GM12878 (cell line): ENCODE results near the gene RSPO3. TPM values are rescaled to one million over a fixed set of nuclear protein-coding genes. Genes with fewer than 3 reads are reported as not detected.

Source experiments
- ATAC-seq: fragments of 200-7000 bp; cut with Tn5 transposase; 3 replicates; pipeline ENCODE4 v1.9.1; 2020; ENCODE audit warnings: mild to moderate bottlenecking, moderate library complexity
- BruUV-seq: library from RNA; stranded (reverse); fragments of 400-500 nt; replicated peaks from 2 replicates; lab custom pipeline; 2021; lab: Mats Ljungman, UMichigan
- CTCF ChIA-PET: fragments of 300-600 bp; sonication (Branson Sonifier 250); formaldehyde crosslinking; extraction: SDS; loops from one replicate; lab custom pipeline; 2021; ENCODE audit warnings: inconsistent platforms; lab: Yijun Ruan, JAX
- POLR2A ChIA-PET: fragments of 350-600 bp; formaldehyde crosslinking; extraction: SDS; loops from one replicate; lab custom pipeline; 2021; ENCODE audit warnings: inconsistent platforms; lab: Charles Lee
- RAD21 ChIA-PET: fragments of 300-600 bp; sonication (Branson Sonifier 250); formaldehyde crosslinking; loops from one replicate; lab custom pipeline; 2023; ENCODE audit warnings: antibody characterized with exemption; ENCODE audit not compliant: unreplicated experiment; lab: Charles Lee
- SMC1A ChIA-PET: fragments of 300-600 bp; sonication (Branson Sonifier 250); formaldehyde crosslinking; loops from one replicate; lab custom pipeline; 2023; ENCODE audit not compliant: unreplicated experiment, uncharacterized antibody; lab: Charles Lee
- DNase-seq: peaks from one replicate; pipeline ENCODE4 v3.0.0-alpha.2; 2011; ENCODE audit warnings: low read depth, low spot score
- FAIRE-seq: peaks from 3 replicates; lab custom pipeline; 2011; peaks lifted over from hg19 to GRCh38; lab: Jason Lieb, UNC
- H2AFZ ChIP-seq: 2 replicates; pipeline ENCODE4 v1.6.0; 2011; ENCODE audit warnings: low read depth, low read length, control low read depth; ENCODE audit not compliant: control insufficient read depth
- H3K27ac ChIP-seq: 2 replicates; pipeline ENCODE4 v1.5.1; 2011; ENCODE audit warnings: control low read depth; ENCODE audit not compliant: control insufficient read depth, insufficient read depth
- H3K27me3 ChIP-seq, 2 experiments: replicated peaks in 1 of 2; 2 replicates each; pipeline versions ENCODE4 v1.6.0 to v1.6.1; 2011; ENCODE audit warnings: low read length in 1 of 2; ENCODE audit not compliant: control insufficient read depth in 2 of 2, insufficient read depth in 2 of 2
- H3K36me3 ChIP-seq, 2 experiments: 2 replicates each; pipeline ENCODE4 v1.5.1; 2011; ENCODE audit warnings: low read length in 1 of 2; ENCODE audit not compliant: control insufficient read depth in 2 of 2, insufficient read depth in 2 of 2
- H3K4me1 ChIP-seq: 2 replicates; pipeline ENCODE4 v1.6.1; 2011; ENCODE audit warnings: mild to moderate bottlenecking, low read length, moderate library complexity, mixed read lengths; ENCODE audit not compliant: control insufficient read depth, insufficient read depth
- H3K4me2 ChIP-seq: 2 replicates; pipeline ENCODE4 v1.6.0; 2011; ENCODE audit warnings: control low read depth; ENCODE audit not compliant: control insufficient read depth, insufficient read depth
- H3K4me3 ChIP-seq: fragments of 200-600 bp; sonication (generic); 2 replicates; pipeline ENCODE4 v1.5.1; 2016
- H3K79me2 ChIP-seq: 2 replicates; pipeline ENCODE4 v1.6.0; 2011; ENCODE audit warnings: low read length; ENCODE audit not compliant: control insufficient read depth, insufficient read depth
- H3K9ac ChIP-seq: 2 replicates; pipeline ENCODE4 v1.8.0; 2011; ENCODE audit warnings: low read length, control low read depth, mixed read lengths; ENCODE audit not compliant: control insufficient read depth, insufficient read depth
- H3K9me3 ChIP-seq: replicated peaks from 3 replicates; pipeline ENCODE4 v1.5.1; 2011; ENCODE audit warnings: mild to moderate bottlenecking, low read length; ENCODE audit not compliant: control insufficient read depth, insufficient read depth
- H4K20me1 ChIP-seq: 2 replicates; pipeline ENCODE4 v1.6.0; 2011; ENCODE audit not compliant: control insufficient read depth, insufficient read depth
- ESRRA ChIP-seq: IDR thresholded peaks from 2 replicates; pipeline ENCODE4 v1.6.1; 2012; ENCODE audit warnings: mild to moderate bottlenecking, low read length, improper control_type of control experiment
- NBN ChIP-seq: fragments of 450-650 bp; IDR thresholded peaks from 2 replicates; pipeline ENCODE4 v1.6.1; 2016
- POLR2AphosphoS2 ChIP-seq: IDR thresholded peaks from 2 replicates; pipeline ENCODE4 v1.6.1; 2011; ENCODE audit warnings: low read depth, mild to moderate bottlenecking, low read length, improper control_type of control experiment, moderate library complexity
- RUNX3 ChIP-seq: IDR thresholded peaks from 2 replicates; pipeline ENCODE4 v1.6.1; 2012; ENCODE audit warnings: low read length, inconsistent platforms
- SP1 ChIP-seq: IDR thresholded peaks from one replicate; pipeline ENCODE4 v1.6.1; 2011; ENCODE audit warnings: low read depth, low read length
- SRF ChIP-seq, 2 experiments: IDR thresholded peaks; 2 replicates each; pipeline ENCODE4 v1.6.1; 2011; ENCODE audit warnings: low read depth in 2 of 2, low read length in 2 of 2, mild to moderate bottlenecking in 1 of 2, moderate library complexity in 1 of 2
- TCF12 ChIP-seq: IDR thresholded peaks from 2 replicates; pipeline ENCODE4 v1.6.1; 2011; ENCODE audit warnings: low read depth, mild to moderate bottlenecking, low read length
- TCF7 ChIP-seq: IDR thresholded peaks from 2 replicates; pipeline ENCODE4 v1.6.1; 2014; ENCODE audit warnings: antibody characterized with exemption, borderline replicate concordance
- ZBTB40 ChIP-seq: fragments of 450-650 bp; IDR thresholded peaks from 2 replicates; pipeline ENCODE4 v1.6.1; 2016; ENCODE audit warnings: mild to moderate bottlenecking, moderate library complexity, borderline replicate concordance
- WGBS: methylation state at CpG from one replicate; pipeline ENCODE4 v1.1.6; 2016; ENCODE audit warnings: low lambda C conversion rate; ENCODE audit not compliant: insufficient replicate concordance, insufficient coverage; ENCODE audit errors: missing lambda C conversion rate; 5-methylcytosine and 5-hydroxymethylcytosine counted together
- in situ Hi-C: fragments of 300-500 bp; cut with MboI; formaldehyde crosslinking; loops from 9 replicates; pipeline ENCODE4 v1.14.3; 2018; ENCODE audit warnings: mixed read lengths
- intact Hi-C: fragments of 100-400 bp; cut with micrococcal nuclease; formaldehyde crosslinking; loops from one replicate; pipeline ENCODE4 v1.14.2; 2022; ENCODE audit not compliant: unreplicated experiment
- polyA plus RNA-seq, 11 experiments: library from polyadenylated mRNA; depleted of rRNA in 4 of 11; unstranded in 6 of 11; stranded (reverse) in 5 of 11; fragments of >200 nt; fragmentation: Nextera tagmentation in 4 of 11; fragmentation: Illumina TruSeq in 1 of 11; extraction: Ambion mirVana in 4 of 11; extraction: Trizol in 1 of 11; gene quantifications; 1 replicate in 1 of 11; 2 replicates in 10 of 11; pipeline versions ENCODE4 v1.2.1 to v1.2.3, GENCODE V29; 2011 to 2016; ENCODE audit warnings: inconsistent platforms in 2 of 11, missing spikeins in 2 of 11, low read depth in 1 of 11
- total RNA-seq, 4 experiments: library from RNA; depleted of rRNA in 3 of 4; stranded (reverse); fragments of >200 nt in 3 of 4; fragmentation: Illumina TruSeq in 1 of 4; extraction: Trizol in 1 of 4; gene quantifications; 2 replicates each; pipeline versions ENCODE4 v1.2.1 to v1.2.3, GENCODE V29; 2013 to 2021

The RSPO3 gene
- total and polyA plus RNA-seq, 10 of the 15 experiments (the other 5 are each of a cell fraction or from before 2014, with no cell fraction given), result 0.16 TPM; not detected in 9

GRCh38 chr6:127146932-127147331 lies 28.5 kb downstream of the RSPO3 start (continued):
- no peak for TF ChIP-seq ZBTB40

- intact Hi-C loops, result no loop called here
- Histone ChIP-seq H3K4me3 (no peak overlapping the region), H3K9me3 (no peaks in the 10 kb centered on the region)
- ATAC-seq (no peak), DNase-seq (no peak)
- WGBS, result 14% methylated on average over 2 of the region's 2 CpGs
- ChIA-PET CTCF (no interaction called here), POLR2A (no interaction called here)
- no peak for TF ChIP-seq SP1
- TF ChIP-seq POLR2AphosphoS2, result no peak
- TF ChIP-seq NBN, result no peak
- TF ChIP-seq SRF (IDR thresholded peaks at IDR 0.05; ENCODE audit: low read depth in 2 of 2, low read length in 2 of 2), result no peak
- no peak for TF ChIP-seq TCF7
- no peak for TF ChIP-seq RUNX3
- TF ChIP-seq ESRRA, result no peak
- no peak for TF ChIP-seq TCF12
- TF ChIP-seq, all 136 proteins: peak for 0
- Histone ChIP-seq H3K79me2 (no peaks in the 10 kb centered on the region), H3K27ac (no peak overlapping the region), H2AFZ (no peak overlapping the region), H3K9ac (no peak overlapping the region), H3K36me3 (no peaks in the 10 kb centered on the region), H3K4me1 (no peaks in the 10 kb centered on the region), H4K20me1 (no peaks in the 10 kb centered on the region), H3K27me3 (no peaks in the 10 kb centered on the region), H3K4me2 (no peak overlapping the region)
- BruUV-seq, result no TSS peak
- ChIA-PET RAD21 (no interaction called here), SMC1A (interaction anchor here (0.6 kb wide), 1 partner anchor 29 kb away, joined by 3 read pairs; no protein-coding TSS in a partner anchor)
- FAIRE-seq, result no peak
- in situ Hi-C loops, result no loop called here
Observed at GRCh38 chr6:127147534-127147933, 29.1 kb downstream of the RSPO3 start.
